ENCODE measurements around the gene TMEM161B.

The TMEM161B gene

GRCh38 chr5:88203981-88204750, 64.5 kb downstream of the TMEM161B start:
- no peak for TF ChIP-seq RARB (CRISPR knock-in tag; IDR thresholded peaks at IDR 0.05)
- no peak for TF ChIP-seq CSRNP3 (CRISPR knock-in tag; IDR thresholded peaks at IDR 0.05)
- TF ChIP-seq ZC3H10 (CRISPR knock-in tag; IDR thresholded peaks at IDR 0.05), result no peak
- TF ChIP-seq BACH2 (CRISPR knock-in tag; IDR thresholded peaks at IDR 0.05; ENCODE audit: borderline replicate concordance), result no peak
- no peak for ATAC-seq

- no peak for ATAC-seq
- TF ChIP-seq RARB (CRISPR knock-in tag; IDR thresholded peaks at IDR 0.05) (no peak), ISL1 (CRISPR knock-in tag; IDR thresholded peaks at IDR 0.05) (no peak), ZNF565 (CRISPR knock-in tag; conservative IDR thresholded peaks at IDR 0.05; ENCODE audit: low read depth) (no peak), TCF4 (CRISPR knock-in tag; IDR thresholded peaks at IDR 0.05; ENCODE audit: borderline replicate concordance) (no peak)
- TF ChIP-seq, protein P1, sequence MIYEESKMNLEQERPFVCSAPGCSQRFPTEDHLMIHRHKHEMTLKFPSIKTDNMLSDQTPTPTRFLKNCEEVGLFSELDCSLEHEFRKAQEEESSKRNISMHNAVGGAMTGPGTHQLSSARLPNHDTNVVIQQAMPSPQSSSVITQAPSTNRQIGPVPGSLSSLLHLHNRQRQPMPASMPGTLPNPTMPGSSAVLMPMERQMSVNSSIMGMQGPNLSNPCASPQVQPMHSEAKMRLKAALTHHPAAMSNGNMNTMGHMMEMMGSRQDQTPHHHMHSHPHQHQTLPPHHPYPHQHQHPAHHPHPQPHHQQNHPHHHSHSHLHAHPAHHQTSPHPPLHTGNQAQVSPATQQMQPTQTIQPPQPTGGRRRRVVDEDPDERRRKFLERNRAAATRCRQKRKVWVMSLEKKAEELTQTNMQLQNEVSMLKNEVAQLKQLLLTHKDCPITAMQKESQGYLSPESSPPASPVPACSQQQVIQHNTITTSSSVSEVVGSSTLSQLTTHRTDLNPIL (CRISPR knock-in tag; IDR thresholded peaks at IDR 0.05; ENCODE audit: low read depth), result no peak
Measured at GRCh38 chr5:88195636-88196035, 73.0 kb downstream of the TMEM161B start.

DNA sequence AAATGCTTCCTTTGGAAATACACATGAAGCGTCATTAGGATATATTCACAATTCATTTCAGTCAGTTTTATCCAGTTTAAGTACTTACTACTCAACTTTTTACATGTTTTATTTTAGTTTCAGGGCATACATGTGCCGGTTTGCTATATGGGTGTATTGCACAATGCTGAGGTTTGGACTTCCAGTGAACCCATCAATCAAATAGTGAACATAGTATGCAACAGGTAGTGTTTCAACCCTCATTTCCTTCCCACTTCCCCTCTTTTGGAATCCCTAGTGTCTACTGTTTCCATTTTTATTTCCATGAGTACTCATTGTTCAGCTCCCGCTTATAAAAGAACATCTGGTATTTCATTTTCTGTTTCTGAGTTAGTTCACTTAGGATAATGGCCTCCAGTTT, 74.7 kb downstream of the TMEM161B start:
- no peak for ATAC-seq
- TF ChIP-seq ESRRG (CRISPR knock-in tag; IDR thresholded peaks at IDR 0.05) (no peak), PPARA (CRISPR knock-in tag; IDR thresholded peaks at IDR 0.05; ENCODE audit: borderline replicate concordance) (no peak), TOX (CRISPR knock-in tag; IDR thresholded peaks at IDR 0.05; ENCODE audit: borderline replicate concordance) (no peak), ZC3H10 (CRISPR knock-in tag; IDR thresholded peaks at IDR 0.05) (no peak), RARB (CRISPR knock-in tag; IDR thresholded peaks at IDR 0.05) (no peak), ZNF565 (CRISPR knock-in tag; conservative IDR thresholded peaks at IDR 0.05; ENCODE audit: low read depth) (no peak), CSRNP3 (CRISPR knock-in tag; IDR thresholded peaks at IDR 0.05) (no peak), BACH2 (CRISPR knock-in tag; IDR thresholded peaks at IDR 0.05; ENCODE audit: borderline replicate concordance) (no peak), TCF4 (CRISPR knock-in tag; IDR thresholded peaks at IDR 0.05; ENCODE audit: borderline replicate concordance) (no peak), ZNF70 (CRISPR knock-in tag; IDR thresholded peaks at IDR 0.05) (no peak), ZNF8 (CRISPR knock-in tag; IDR thresholded peaks at IDR 0.05) (no peak), OSR1 (CRISPR knock-in tag; IDR thresholded peaks at IDR 0.05) (no peak), ZFP30 (CRISPR knock-in tag; IDR thresholded peaks at IDR 0.05) (no peak), GLIS3 (CRISPR knock-in tag; IDR thresholded peaks at IDR 0.05) (no peak), ISL1 (CRISPR knock-in tag; IDR thresholded peaks at IDR 0.05) (no peak), CSDC2 (CRISPR knock-in tag; IDR thresholded peaks at IDR 0.05) (no peak)
- TF ChIP-seq, protein P2, sequence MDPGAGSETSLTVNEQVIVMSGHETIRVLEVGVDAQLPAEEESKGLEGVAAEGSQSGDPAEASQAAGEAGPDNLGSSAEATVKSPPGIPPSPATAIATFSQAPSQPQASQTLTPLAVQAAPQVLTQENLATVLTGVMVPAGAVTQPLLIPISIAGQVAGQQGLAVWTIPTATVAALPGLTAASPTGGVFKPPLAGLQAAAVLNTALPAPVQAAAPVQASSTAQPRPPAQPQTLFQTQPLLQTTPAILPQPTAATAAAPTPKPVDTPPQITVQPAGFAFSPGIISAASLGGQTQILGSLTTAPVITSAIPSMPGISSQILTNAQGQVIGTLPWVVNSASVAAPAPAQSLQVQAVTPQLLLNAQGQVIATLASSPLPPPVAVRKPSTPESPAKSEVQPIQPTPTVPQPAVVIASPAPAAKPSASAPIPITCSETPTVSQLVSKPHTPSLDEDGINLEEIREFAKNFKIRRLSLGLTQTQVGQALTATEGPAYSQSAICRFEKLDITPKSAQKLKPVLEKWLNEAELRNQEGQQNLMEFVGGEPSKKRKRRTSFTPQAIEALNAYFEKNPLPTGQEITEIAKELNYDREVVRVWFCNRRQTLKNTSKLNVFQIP (CRISPR knock-in tag; IDR thresholded peaks at IDR 0.05; ENCODE audit: borderline replicate concordance, low read depth), result no peak
- TF ChIP-seq, protein P3, sequence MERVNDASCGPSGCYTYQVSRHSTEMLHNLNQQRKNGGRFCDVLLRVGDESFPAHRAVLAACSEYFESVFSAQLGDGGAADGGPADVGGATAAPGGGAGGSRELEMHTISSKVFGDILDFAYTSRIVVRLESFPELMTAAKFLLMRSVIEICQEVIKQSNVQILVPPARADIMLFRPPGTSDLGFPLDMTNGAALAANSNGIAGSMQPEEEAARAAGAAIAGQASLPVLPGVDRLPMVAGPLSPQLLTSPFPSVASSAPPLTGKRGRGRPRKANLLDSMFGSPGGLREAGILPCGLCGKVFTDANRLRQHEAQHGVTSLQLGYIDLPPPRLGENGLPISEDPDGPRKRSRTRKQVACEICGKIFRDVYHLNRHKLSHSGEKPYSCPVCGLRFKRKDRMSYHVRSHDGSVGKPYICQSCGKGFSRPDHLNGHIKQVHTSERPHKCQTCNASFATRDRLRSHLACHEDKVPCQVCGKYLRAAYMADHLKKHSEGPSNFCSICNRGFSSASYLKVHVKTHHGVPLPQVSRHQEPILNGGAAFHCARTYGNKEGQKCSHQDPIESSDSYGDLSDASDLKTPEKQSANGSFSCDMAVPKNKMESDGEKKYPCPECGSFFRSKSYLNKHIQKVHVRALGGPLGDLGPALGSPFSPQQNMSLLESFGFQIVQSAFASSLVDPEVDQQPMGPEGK (CRISPR knock-in tag; IDR thresholded peaks at IDR 0.05; ENCODE audit: borderline replicate concordance), result no peak
- TF ChIP-seq, protein P4, sequence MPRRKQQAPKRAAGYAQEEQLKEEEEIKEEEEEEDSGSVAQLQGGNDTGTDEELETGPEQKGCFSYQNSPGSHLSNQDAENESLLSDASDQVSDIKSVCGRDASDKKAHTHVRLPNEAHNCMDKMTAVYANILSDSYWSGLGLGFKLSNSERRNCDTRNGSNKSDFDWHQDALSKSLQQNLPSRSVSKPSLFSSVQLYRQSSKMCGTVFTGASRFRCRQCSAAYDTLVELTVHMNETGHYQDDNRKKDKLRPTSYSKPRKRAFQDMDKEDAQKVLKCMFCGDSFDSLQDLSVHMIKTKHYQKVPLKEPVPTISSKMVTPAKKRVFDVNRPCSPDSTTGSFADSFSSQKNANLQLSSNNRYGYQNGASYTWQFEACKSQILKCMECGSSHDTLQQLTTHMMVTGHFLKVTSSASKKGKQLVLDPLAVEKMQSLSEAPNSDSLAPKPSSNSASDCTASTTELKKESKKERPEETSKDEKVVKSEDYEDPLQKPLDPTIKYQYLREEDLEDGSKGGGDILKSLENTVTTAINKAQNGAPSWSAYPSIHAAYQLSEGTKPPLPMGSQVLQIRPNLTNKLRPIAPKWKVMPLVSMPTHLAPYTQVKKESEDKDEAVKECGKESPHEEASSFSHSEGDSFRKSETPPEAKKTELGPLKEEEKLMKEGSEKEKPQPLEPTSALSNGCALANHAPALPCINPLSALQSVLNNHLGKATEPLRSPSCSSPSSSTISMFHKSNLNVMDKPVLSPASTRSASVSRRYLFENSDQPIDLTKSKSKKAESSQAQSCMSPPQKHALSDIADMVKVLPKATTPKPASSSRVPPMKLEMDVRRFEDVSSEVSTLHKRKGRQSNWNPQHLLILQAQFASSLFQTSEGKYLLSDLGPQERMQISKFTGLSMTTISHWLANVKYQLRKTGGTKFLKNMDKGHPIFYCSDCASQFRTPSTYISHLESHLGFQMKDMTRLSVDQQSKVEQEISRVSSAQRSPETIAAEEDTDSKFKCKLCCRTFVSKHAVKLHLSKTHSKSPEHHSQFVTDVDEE (CRISPR knock-in tag; IDR thresholded peaks at IDR 0.05), result no peak
